ENCODE results near the gene KYAT1.

GRCh38 chr9:128902351-128903078 lies 20.8 kb upstream of the KYAT1 start:
- TF ChIP-seq CTCF (conservative IDR thresholded peaks at IDR 0.05) (no peak), ZFX (IDR thresholded peaks at IDR 0.05) (no peak)

Data from C4-2B (cell line).